ENCODE measurements around the gene PSD2.

Gene PSD2

DNA sequence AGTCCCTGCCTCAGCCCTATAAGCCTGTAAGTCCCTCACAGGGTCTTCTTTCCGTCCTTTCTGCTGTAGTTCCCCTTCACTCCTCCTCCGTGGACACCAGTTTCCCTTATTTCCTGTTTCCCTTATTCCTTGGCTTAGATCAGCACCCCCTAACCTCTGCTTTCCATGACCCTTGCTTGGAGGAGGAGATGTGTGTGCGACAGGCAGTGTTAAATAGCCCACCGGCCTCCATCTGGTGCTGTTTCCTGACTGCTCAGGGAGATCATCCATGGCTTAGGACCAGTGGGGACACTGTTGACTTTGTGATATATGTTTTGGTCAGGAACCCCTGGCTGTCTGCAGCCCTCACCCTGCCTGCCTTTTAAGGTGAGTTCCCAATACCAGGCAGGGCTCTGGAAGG is 34.1 kb upstream of the PSD2 start:
- TF ChIP-seq SIN3A (IDR thresholded peaks at IDR 0.05; ENCODE audit: borderline replicate concordance, insufficient read depth, low read length) (no peak), TAF1 (IDR thresholded peaks at IDR 0.05; ENCODE audit: borderline replicate concordance, insufficient read depth, low read length) (no peak), REST (IDR thresholded peaks at IDR 0.05; ENCODE audit: insufficient read depth in 1 of 2, low read depth in 2 of 2, low read length in 2 of 2) (no peak), FOXP2 (optimal IDR thresholded peaks at IDR 0.05; ENCODE audit: borderline replicate concordance, extremely low read depth, extremely low read length, insufficient read depth) (no peak), POLR2AphosphoS5 (IDR thresholded peaks at IDR 0.05; ENCODE audit: low read depth, low read length) (no peak)

DNA sequence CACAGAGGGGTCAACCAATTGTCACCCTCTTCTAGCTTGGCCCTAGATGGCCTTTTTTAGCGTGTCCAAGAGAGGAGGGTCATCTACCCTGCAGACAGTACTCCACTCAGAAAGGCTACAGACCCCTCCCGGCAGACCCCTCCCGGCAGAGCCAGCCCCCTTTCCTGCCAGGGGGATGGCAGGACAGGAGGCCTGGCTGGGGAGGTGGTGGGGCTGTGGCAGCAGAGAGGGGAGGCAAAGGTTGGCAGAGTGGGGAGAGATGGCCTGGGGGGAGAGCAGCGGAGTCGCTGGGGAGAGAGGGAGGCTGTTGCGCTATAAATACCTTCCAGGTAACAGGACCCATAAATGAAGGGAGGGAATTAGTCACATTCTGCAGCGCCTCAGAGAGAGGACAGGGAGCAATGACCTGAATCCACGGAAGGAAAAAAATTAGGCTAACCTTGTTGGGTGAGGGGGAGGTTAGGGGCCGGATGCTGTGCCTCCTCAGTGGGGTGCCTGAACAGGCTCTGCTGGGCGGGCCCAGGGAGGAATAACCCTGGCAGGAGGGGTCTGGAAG is 32.9 kb upstream of the PSD2 start:
- TF ChIP-seq TAF1 (IDR thresholded peaks at IDR 0.05; ENCODE audit: borderline replicate concordance, insufficient read depth, low read length) (no peak), REST (IDR thresholded peaks at IDR 0.05; ENCODE audit: insufficient read depth in 1 of 2, low read depth in 2 of 2, low read length in 2 of 2) (no peak), SIN3A (IDR thresholded peaks at IDR 0.05; ENCODE audit: borderline replicate concordance, insufficient read depth, low read length) (no peak), FOXP2 (optimal IDR thresholded peaks at IDR 0.05; ENCODE audit: borderline replicate concordance, extremely low read depth, extremely low read length, insufficient read depth) (no peak), POLR2AphosphoS5 (IDR thresholded peaks at IDR 0.05; ENCODE audit: low read depth, low read length) (no peak)

GRCh38 chr5:139763280-139763929 is 32.2 kb upstream of the PSD2 start:
- TF ChIP-seq POLR2AphosphoS5 (IDR thresholded peaks at IDR 0.05; ENCODE audit: low read depth, low read length) (no peak), SIN3A (IDR thresholded peaks at IDR 0.05; ENCODE audit: borderline replicate concordance, insufficient read depth, low read length) (no peak), TAF1 (IDR thresholded peaks at IDR 0.05; ENCODE audit: borderline replicate concordance, insufficient read depth, low read length) (no peak), REST (IDR thresholded peaks at IDR 0.05; ENCODE audit: insufficient read depth in 1 of 2, low read depth in 2 of 2, low read length in 2 of 2) (no peak), FOXP2 (optimal IDR thresholded peaks at IDR 0.05; ENCODE audit: borderline replicate concordance, extremely low read depth, extremely low read length, insufficient read depth) (no peak)

DNA sequence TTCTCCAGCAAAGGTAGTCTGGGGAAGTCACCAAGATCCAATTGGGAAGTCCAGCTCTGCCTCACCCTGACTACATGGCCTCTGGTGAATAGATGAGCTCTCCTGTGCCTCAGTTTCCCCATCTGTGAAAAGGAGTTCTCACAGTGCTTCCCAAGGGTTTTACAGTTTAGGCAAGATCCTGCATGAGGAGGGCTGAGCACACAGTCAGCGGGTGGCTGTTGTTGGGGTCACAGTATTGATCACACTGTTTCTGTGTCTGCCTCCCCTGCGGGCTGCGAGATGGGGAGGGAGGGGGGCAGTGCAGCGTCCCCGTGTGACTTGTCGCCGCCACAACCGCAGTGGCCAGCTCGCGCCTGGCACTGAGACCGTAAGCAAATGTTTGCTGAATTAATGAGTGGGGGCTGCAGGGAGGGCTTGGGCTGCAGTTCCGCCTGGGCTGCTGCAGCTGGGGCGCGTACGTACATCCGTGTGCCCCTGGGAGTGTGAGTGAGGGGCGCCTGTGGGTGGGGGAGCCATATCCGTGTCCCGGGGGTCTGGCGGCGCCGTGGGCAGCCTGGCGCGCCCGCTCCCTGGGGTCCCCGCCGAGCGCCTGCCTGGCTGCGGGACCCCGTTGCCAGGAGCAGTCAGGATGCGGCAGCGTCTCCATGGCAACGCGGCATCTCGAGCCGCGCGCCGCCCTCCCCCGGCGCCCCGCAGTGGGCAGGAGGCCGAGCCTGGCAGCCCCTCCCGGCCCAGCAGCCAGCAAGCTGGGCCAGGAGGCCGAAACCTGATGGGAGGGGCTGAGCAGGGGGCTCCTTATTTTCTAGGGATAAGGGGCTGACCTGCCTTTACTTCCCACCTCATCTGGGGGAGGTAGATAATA is 31.4 kb upstream of the PSD2 start:
- no peak for TF ChIP-seq SIN3A (IDR thresholded peaks at IDR 0.05; ENCODE audit: borderline replicate concordance, insufficient read depth, low read length)
- no peak for TF ChIP-seq REST (IDR thresholded peaks at IDR 0.05; ENCODE audit: insufficient read depth in 1 of 2, low read depth in 2 of 2, low read length in 2 of 2)
- TF ChIP-seq POLR2AphosphoS5 (IDR thresholded peaks at IDR 0.05; ENCODE audit: low read depth, low read length) = no peak
- no peak for TF ChIP-seq FOXP2 (optimal IDR thresholded peaks at IDR 0.05; ENCODE audit: borderline replicate concordance, extremely low read depth, extremely low read length, insufficient read depth)
- TF ChIP-seq TAF1 (IDR thresholded peaks at IDR 0.05; ENCODE audit: borderline replicate concordance, insufficient read depth, low read length) = no peak
